HG02885 (cell line): ENCODE results near the gene VSTM1.
"Not testable (repeated sequence)": the region's sequence is repeated elsewhere in the genome, so short reads cannot be mapped to it uniquely, and the experiment has no call there.

Experiments
- ATAC-seq: cut with Tn5 transposase; IDR thresholded peaks from one replicate; pipeline ENCODE4 v1.9.1; 2021; ENCODE audit warnings: mild to moderate bottlenecking; ENCODE audit not compliant: unreplicated experiment, poor library complexity

The VSTM1 gene, protein sequence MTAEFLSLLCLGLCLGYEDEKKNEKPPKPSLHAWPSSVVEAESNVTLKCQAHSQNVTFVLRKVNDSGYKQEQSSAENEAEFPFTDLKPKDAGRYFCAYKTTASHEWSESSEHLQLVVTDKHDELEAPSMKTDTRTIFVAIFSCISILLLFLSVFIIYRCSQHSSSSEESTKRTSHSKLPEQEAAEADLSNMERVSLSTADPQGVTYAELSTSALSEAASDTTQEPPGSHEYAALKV

DNA sequence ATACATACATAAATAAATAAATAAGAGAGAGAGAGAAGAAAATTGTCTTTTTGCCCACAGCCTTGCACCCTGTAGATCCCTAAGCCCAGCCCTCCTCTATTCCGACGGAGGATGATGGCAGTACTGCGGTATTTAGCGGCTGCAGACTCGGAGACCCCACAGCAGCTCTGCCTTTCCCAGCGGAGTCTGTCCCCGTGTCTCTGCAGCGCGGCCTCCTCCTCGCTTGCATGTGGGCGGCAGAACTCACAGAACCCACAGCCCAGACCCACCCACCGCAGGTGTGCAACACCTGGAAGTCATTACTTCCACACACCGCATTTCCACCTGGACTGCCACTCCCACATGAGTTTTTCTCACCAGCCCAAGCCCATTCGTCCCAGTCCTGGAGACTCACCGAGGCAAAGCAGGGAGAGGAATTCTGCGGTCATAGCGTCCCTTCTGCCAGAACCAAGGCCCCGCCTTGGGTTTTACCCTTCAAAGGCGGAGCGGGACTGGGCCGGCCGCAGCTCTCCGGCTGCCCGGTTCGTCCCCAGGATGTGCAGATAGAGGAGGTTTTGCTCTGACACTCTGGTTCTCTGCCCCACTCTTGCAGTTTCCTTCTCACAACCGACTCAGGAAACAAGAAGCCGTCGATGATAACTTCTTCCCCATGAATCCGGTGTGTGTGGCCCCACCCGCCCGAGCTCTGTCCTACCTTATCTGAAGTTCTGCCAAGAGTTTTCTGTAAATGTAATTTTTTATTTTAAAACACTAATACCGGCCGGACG, at the start of gene VSTM1:
Gene VSTM1, minus strand, starts transcription at position 548 of the 767 bp plus-strand sequence. Its CDS starts 120 bp downstream, at position 428.
- ATAC-seq = no peak

DNA sequence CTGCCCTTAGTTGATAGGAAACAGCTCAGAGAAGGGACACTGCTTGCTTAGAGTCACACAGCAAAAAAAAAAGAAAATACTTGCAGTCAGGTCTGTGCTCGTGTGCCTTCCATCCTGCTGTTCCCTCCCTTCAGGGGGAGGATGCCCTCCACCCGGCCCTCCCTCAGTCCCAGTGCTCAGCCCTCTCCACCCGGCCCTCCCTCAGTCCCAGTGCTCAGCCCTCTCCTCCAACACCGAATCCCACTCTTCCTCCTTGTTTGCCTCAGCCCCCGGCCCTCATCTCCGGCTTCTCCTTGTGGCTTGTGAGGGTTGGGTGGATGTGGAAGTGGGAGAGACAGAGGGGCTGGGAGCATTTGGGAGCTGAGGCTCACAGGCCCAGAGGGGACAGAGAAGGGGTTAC, 46.0 kb upstream of the VSTM1 start:
- ATAC-seq = no peak

DNA sequence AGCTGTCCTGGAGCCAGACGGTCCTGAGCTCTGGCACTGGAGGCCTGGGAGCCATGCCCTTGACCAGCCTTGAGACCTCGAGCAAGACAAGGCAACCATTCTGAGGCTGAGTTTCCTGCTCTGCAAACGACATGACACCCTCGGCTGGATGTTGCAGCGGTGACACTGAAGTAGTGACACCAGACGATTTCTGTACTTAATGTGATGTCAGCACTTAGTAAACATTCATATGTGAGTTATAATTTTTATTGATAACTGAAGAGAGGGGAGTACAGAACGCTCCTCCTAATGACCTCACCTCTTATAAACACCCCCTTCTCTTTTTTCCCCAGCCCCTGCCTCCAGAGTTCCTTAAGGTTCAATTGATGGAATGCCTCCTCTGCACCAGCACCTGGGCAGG, 44.8 kb upstream of the VSTM1 start:
- no peak for ATAC-seq

DNA sequence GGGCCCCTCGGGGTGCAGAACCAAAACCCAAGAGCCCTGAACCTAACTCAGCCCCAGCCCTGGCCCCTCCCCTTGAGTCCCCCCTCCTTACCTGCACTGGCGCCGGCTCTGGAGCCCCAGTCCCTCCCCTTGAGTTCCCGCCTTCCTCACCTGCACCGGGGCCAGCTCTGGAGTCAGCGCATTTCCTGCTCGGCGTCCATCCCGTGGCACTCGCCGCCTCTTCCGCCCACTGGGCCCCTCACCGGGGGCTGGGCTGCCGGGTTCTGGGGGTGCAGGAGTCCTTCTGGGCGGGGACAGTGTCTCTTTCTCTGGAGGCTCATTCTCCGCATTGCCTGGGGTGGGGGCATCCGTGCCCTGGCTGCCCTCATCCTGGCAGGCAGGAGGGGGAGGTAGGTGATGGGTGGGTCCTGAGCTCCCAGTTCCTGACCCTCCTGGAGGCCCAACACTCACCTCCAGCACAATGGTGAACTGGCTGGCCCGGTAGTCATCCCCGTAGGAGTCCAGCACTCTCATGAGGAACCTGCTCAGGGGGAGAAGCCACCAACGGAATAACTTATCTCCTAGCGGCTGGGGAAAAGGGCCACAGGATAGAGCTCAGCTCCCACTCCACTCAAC, 44.3 kb upstream of the VSTM1 start:
- no peak for ATAC-seq

DNA sequence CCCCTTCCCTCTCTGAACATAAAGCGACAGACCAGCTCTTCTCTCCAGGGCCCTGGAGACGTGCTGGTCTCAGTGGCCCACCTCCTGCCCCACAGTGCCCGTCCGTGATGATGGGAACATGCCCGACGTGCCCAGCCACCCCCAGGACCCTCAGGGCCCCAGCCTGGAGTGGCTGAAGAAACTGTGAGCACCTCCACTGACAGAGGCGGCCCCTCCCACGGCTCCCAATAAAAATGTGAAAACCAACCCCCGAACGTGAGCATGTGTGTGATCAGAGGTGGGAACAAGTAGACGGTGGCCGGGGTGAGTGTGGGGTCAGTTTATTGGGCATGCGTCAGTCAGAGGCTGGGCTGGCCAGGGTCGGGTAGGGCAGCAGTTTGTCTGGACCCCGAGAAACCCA, 43.0 kb upstream of the VSTM1 start:
- ATAC-seq = no peak

DNA sequence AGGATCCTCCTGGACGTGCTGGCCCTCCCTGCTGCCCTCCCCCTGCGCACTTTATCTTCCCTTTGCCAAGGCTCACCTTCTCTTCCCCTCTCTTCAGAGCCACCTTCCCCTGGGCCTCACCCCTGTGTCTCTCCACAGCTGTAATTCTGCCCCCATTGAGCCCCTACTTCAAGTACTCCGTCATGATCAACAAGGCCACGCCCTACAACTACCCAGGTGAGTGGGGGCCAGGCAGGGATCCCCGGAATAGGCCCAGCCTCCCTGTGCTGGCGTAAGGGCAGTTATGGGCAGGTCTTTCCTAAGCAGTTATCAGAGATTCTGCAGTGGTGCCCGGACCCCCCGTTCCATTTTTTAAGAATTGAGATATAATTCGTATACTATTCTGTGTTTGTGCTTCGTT, 42.1 kb upstream of the VSTM1 start:
- no peak for ATAC-seq

DNA sequence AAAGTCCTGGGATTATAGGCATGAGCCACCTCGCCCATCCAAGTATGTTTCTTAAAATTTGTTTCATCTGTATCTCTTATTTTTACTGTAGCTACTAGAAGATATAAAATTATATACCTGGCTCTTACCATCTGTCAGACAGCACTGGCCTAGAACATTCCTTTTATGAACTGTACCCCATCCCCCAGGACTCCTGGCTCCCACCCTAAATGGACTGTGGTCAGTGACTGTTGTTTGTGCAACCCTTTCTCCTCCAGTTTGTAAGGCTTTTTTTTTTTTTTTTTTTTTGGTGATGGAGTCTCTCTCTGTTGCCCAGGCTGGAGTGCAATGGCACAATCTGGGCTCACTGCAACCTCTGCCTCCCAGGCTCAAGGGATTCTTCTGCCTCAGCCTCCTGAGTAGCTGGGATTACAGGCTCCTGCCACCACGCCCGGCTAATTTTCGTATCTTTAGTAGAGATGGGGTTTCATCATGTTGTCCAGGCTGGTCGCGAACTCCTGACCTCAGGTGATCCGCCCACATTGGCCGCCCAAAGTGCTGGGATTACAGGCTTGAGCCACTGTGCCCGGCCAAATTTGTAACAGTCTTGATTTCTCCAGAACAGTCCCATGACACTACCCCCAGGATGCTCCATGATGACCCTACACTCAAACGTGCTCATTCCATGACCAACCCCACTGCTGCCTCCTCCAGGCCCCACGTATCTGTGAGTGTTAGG, 41.5 kb upstream of the VSTM1 start:
- no peak for ATAC-seq

DNA sequence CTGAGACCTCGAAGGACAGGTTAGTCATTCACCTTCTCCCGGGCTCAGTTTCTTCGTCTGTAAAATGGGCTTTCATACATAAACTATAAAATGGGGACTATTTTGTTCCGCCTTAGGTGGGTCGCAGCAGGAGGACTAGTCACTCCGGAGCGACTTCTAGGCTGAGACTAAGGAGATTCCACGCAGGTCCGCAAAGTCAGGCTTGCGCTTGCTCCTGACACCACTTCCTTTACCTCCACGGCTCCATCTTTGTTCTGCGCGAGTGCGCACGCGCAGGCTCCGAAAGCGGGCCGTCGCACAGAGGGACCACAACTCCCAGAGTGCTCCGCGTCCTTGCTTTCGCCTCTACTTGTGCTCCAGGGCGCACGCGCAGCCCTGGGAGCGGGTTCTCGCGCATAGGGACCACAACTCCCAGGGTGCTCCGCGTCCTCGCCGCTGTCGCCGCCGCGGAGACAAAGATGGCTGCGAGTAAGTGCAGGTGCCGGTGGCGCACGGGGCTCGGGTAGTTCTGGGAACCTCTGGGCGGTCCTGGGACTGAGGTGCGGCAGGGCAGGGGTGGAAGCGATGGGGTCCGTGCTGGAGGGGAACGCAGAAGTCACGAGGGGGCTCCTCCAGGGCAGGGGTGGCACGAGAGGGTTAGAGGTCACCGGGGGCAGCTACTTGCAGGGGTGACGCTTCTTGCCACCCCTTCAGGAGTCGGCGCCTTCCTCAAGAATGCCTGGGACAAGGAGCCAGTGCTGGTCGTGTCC, 38.9 kb upstream of the VSTM1 start, which contains the start of gene NDUFA3:
Gene NDUFA3, plus strand, starts transcription at position 435 of the 749 bp plus-strand sequence. Its CDS starts 24 bp downstream, at position 459.
- ATAC-seq = peak; percentile 99

DNA sequence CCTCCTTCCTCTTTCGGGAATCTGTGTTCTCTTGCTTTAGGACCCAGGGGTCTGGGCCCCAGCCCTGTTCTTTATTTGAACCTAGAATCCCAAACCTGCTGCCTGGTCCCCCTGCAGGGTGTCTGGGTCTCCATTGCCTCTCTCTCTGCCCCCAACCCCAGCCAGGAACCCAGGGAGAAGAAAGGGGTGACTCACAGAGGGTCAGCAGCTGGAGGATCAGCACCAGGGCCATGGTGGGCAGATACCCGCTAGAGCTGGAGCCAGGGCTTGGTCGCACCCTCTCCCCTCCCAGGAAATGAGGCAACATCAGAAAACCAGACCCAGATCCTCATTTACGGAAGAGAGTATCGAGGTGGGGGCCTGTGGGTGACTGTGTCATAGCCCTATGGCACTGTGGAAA, 36.9 kb upstream of the VSTM1 start, which contains the start of gene OSCAR:
Gene OSCAR, minus strand, starts transcription at position 243 of the 400 bp plus-strand sequence. Its CDS starts 11 bp downstream, at position 232.
- no peak for ATAC-seq

DNA sequence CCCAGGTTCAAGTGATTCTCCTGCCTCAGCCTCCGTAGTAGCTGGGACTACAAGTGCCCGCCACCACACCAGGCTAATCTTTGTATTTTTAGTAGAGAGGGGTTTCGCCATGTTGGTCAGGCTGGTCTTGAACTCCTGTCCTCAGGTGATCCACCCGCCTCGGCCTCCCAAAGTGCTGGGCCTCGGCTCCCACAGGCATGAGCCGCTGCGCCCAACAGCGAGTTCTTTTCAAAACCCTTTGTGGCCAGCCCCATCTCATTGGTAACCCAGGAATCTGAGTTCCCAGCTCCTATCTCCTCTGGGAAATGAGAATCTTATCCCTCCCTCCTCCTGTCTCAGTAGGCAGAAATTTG, 36.2 kb upstream of the VSTM1 start:
- not testable (repeated sequence) for ATAC-seq

DNA sequence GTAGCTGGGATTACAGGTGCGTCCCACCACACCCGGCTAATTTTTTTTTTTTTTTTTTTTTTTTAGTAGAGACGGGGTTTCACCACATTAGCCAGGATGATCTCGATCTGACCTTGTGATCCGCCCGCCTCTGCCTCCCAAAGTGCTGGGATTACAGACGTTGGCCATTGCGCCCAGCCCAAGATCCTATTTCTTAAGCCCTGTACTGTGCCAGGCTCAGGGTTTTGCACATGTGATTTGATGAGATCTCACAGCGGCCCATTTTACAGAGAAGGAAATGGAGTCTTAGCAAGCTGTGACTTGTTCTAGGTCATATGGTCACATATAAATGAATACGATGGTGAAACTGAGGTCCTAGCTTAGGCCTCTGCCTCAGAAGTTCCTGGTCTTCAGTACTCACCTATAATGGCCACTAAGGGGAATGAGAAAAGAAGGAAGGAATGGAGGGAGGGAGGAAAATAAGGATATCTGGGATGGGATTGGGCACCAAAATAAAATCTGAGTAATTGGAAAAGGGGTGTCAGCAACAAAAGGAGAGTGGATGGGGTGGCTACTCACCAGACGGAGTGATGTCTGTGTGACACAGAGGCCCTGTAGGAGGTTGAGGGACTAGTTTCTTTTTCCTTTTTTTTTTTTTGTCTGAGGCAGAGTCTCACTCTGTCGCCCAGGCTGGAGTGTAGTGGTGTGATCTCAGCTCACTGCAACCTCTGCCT, 35.6 kb upstream of the VSTM1 start:
- no peak for ATAC-seq

DNA sequence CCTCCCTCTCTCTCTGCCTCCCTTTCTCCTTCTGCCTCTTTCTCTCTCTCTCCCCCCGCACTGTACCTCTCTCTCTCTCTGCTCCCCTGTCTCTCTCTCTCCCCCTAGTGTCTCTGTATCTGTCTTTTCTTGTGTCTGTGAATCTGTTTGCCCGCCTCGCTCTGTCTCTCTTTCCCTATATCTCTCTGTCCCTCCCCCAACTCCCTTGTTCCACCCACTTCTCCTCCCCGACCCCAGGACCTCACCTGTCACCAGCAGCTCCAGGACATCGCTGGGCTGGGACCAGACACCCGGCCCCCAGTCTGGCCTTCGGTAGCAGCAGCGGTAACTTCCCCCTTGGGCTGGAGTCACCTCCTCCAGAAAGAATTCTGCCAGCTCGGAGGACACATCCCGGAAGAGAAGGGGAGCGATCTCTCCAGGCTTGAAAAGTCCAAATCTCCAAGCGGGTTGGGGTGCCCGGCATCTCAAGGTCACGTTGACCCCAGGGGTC, 33.0 kb upstream of the VSTM1 start:
- no peak for ATAC-seq

DNA sequence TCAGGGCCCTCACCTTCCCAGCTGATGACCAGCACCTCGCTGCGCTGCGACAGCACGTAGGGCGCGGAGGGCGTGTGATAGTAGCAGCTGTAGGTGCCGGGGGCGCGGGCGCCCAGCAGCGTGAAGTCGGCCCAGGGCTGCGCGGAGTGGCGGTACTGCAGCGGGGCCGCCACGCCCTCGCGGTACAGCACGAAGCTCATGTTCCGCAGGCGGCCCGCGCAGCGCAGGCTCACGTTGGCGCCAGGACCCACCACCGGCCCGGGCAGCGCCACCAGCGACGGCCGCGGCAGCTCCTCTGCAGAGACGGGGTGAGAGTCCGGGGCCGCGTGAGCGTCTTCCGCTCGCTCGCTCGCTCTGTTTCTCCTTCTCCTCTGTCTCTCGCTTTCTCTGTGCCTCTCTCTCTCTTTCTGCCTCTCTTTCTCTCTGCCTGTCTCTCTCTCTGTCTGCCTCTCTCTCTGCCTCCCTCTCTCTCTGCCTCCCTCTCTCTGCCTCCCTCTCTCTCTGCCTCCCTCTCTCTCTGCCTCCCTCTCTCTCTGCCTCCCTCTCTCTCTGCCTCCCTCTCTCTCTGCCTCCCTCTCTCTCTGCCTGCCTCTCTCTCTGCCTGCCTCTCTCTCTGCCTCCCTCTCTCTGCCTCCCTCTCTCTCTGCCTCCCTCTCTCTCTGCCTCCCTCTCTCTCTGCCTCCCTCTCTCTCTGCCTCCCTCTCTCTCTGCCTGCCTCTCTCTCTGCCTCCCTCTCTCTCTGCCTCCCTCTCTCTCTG, 32.3 kb upstream of the VSTM1 start:
- not testable (repeated sequence) for ATAC-seq

DNA sequence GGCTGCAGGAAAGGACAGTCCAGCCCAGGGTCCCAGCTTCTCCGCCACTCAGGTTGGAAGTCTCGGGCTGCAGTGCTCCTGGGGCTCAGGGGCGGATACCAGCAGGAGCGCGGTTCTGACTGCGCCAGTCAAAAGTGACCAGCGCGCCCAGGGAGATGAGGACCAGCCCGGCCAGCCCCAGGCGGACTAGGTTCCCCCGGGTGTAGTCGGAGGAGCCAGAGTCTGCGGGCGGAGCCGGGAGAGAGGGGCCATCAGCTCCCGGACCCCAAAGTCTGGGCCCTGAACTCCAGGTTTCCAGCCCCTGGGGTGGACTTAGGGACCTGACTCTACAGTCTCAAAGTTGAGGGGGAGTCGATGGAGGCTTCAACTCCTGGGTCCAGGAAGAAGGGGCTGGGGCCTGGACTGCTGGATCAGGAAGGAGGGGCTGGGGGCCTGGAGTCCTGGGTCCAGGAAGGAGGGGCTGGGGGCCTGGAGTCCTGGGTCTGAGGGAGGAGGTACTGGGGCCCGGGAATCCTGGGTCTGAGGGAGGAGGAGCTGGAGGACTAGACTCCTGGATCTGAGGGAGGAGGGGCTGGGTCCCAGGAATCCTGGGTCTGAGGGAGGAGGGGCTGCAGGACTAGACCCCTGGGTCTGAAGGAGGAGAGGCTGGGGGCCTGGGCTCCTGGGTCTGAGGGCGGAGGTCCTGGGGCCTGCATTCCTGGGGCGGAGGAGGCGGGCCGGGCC, 31.6 kb upstream of the VSTM1 start:
- no peak for ATAC-seq

DNA sequence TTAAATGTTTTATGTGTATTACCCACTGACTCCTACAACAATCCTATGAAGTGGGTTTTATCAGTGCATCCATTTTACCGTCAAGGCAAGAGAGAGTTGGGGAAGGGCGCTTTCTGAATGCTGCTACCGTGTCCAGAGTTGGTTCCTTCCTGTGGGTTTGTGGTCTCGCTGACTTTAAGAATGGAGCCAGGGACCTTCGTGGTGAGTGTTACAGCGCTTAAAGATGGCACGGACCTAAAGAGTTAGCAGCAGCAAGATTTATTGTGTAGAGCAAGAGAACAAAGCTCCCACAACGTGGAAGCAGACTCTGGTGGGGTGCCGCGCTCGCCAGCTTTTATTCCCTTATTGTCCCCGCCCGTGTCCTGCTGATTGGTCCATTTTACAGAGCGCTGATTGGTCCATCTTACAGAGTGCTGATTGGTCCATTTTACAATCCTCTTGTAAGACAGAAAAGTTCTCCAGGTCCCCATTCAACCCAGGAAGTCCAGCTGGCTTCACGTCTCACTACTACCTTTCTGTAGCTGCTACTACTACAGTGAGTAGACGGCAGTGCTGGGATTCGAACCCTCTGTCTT, 30.8 kb upstream of the VSTM1 start:
- ATAC-seq = no peak

DNA sequence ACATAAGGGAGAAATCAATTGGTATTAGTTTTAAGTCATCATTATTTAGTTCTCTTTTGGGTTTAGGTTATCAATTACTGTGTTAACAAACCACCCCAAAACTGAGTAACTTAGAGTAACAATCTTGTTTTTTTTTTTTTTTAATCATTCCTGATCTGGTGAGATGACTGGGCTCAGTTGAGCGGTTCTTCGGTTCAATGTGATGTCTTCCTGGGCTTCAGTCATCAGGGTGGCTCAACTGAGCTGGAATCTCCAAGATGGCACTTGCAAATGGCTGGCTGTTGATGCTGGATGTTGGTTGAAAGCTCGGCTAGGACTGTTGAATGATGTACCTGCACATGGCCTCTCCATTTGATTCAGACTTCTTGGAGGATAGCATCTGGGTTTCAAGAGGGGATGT, 20.7 kb upstream of the VSTM1 start:
- no peak for ATAC-seq

DNA sequence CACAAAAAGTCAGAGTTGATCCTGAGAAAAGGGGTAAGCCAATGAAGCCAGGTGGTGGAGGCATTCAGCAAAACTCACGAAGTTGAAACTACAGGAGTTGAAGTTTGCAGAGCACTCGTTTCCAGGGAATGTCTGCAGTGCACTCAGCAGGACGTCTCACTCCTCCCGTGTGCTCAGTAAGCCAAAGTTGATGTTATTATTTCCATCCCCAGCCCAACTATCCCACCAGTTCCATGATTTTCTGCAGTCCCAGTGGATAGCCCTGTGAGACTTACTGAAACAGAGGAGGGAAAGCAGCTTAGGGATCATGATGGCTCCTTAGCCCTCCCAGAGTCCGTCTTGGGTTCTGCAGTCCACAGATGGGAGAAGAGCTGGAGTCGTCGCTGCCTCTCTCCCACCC, 17.3 kb upstream of the VSTM1 start, which contains the start of gene TARM1:
Gene TARM1, minus strand, starts transcription at position 334 of the 400 bp plus-strand sequence. Its CDS starts 25 bp downstream, at position 309.
- ATAC-seq = no peak
